ENCODE measurements around the gene TBC1D23.

DNA sequence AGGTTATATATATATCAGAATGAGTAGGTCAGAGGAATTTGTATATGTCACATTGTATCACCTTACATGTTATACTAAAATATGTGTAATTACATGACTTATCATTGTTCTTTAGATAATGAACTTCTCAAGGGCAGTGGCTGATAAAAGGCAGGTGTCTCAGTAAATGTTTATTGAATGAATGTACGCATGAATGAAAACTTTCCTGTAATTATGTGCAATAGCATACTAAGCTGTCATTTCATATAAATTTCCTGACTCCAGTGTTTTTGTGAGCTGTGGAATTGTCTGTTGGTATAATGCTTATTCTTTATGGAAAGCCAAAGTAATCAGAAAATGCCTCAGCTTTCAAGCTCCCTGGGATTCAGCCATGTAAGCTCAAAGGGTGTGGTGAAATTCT is 4.2 kb downstream of the TBC1D23 start:
- TF ChIP-seq CTCF (optimal IDR thresholded peaks at IDR 0.05 in 1 of 3, IDR thresholded peaks at IDR 0.05 in 1 of 3, conservative IDR thresholded peaks at IDR 0.05 in 1 of 3; ENCODE audit: extremely low read depth in 1 of 3, insufficient read depth in 2 of 3, low read length in 3 of 3) = no peak
- TF ChIP-seq EZH2 (IDR thresholded peaks at IDR 0.05; ENCODE audit: low read length) = no peak

All from keratinocyte (primary cell).